DOHH2 (cell line): ENCODE results near the gene ABCF2.

Source experiments
- EZH2phosphoT487 ChIP-seq: fragments of 200-600 bp; sonication (generic); IDR thresholded peaks from 2 replicates; pipeline ENCODE4 v1.6.1; 2017; ENCODE audit warnings: borderline replicate concordance, mild to moderate bottlenecking, antibody characterized with exemption, low read length, moderate library complexity, mixed read lengths
- TF ChIP-seq, protein P1 (sequence below): fragments of 200-600 bp; sonication (generic); IDR thresholded peaks from one replicate; pipeline ENCODE4 v1.5.1; 2014; ENCODE audit warnings: antibody characterized with exemption, mild to moderate bottlenecking, low read depth, low read length; ENCODE audit not compliant: poor library complexity, severe bottlenecking

- TF ChIP-seq, protein P1, sequence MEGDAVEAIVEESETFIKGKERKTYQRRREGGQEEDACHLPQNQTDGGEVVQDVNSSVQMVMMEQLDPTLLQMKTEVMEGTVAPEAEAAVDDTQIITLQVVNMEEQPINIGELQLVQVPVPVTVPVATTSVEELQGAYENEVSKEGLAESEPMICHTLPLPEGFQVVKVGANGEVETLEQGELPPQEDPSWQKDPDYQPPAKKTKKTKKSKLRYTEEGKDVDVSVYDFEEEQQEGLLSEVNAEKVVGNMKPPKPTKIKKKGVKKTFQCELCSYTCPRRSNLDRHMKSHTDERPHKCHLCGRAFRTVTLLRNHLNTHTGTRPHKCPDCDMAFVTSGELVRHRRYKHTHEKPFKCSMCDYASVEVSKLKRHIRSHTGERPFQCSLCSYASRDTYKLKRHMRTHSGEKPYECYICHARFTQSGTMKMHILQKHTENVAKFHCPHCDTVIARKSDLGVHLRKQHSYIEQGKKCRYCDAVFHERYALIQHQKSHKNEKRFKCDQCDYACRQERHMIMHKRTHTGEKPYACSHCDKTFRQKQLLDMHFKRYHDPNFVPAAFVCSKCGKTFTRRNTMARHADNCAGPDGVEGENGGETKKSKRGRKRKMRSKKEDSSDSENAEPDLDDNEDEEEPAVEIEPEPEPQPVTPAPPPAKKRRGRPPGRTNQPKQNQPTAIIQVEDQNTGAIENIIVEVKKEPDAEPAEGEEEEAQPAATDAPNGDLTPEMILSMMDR = no peak
- TF ChIP-seq EZH2phosphoT487 = no peak
Observed at GRCh38 chr7:151240536-151240935, 13.5 kb upstream of the ABCF2 start.
